Panc1 (cell line): ENCODE measurements around the gene RAI14. TPM values are rescaled to one million over a fixed set of nuclear protein-coding genes. Genes with fewer than 3 reads are reported as not detected.

Experiments used
- ATAC-seq: fragments of 200-7000 bp; cut with Tn5 transposase; 2 replicates; pipeline ENCODE4 v1.9.1; 2020; ENCODE audit warnings: mild to moderate bottlenecking, moderate library complexity
- BruUV-seq: library from RNA; stranded (reverse); fragments of 400-500 nt; replicated peaks from 2 replicates; lab custom pipeline; 2021; lab: Mats Ljungman, UMichigan
- CTCF ChIA-PET: fragments of 300-600 bp; sonication (Branson Sonifier 250); formaldehyde crosslinking; loops from one replicate; lab custom pipeline; 2022; ENCODE audit warnings: antibody characterized with exemption; lab: Charles Lee
- POLR2A ChIA-PET: fragments of 300-600 bp; sonication (Branson Sonifier 250); formaldehyde crosslinking; loops from one replicate; lab custom pipeline; 2022; ENCODE audit warnings: antibody characterized with exemption; lab: Charles Lee
- DNase-seq: peaks from one replicate; pipeline ENCODE4 v3.0.0-alpha.2; 2010; ENCODE audit warnings: low read depth, low spot score
- H3K27ac ChIP-seq: 2 replicates; pipeline ENCODE4 v1.5.1; 2011; ENCODE audit warnings: mild to moderate bottlenecking, low read length, inconsistent platforms
- H3K27me3 ChIP-seq: fragments of 200-500 bp; sonication (Bioruptor generic); 2 replicates; pipeline ENCODE4 v1.6.0; 2014; ENCODE audit warnings: low read length, inconsistent platforms; ENCODE audit not compliant: control insufficient read depth, insufficient read depth
- H3K36me3 ChIP-seq: fragments of 200-500 bp; sonication (Bioruptor generic); 2 replicates; pipeline ENCODE4 v1.5.1; 2014; ENCODE audit warnings: inconsistent platforms, mild to moderate bottlenecking, low read length, moderate library complexity; ENCODE audit not compliant: control insufficient read depth, insufficient read depth
- H3K4me1 ChIP-seq: 2 replicates; pipeline ENCODE4 v1.5.1; 2011; ENCODE audit warnings: inconsistent platforms, mild to moderate bottlenecking, low read length, moderate library complexity; ENCODE audit not compliant: control insufficient read depth, insufficient read depth
- H3K4me3 ChIP-seq, 2 experiments: 2 replicates each; pipeline ENCODE4 v1.5.1; 2011 to 2012; ENCODE audit warnings: low read depth in 2 of 2, low read length in 2 of 2, mild to moderate bottlenecking in 2 of 2, inconsistent platforms in 1 of 2, moderate library complexity in 1 of 2
- H3K9me3 ChIP-seq: fragments of 200-500 bp; sonication (Bioruptor generic); 2 replicates; pipeline ENCODE4 v1.5.1; 2014; ENCODE audit warnings: low read depth, mild to moderate bottlenecking, inconsistent platforms, low read length, moderate library complexity; ENCODE audit not compliant: control insufficient read depth, insufficient read depth
- POLR2AphosphoS5 ChIP-seq: IDR thresholded peaks from 2 replicates; pipeline ENCODE4 v1.6.1; 2012; ENCODE audit warnings: mild to moderate bottlenecking, low read depth, low read length, moderate library complexity
- SIN3A ChIP-seq: IDR thresholded peaks from 2 replicates; pipeline ENCODE4 v1.6.1; 2012; ENCODE audit warnings: low read depth, mild to moderate bottlenecking, low read length, moderate library complexity, borderline replicate concordance; ENCODE audit not compliant: insufficient read depth
- TCF7L2 ChIP-seq: IDR thresholded peaks from 2 replicates; pipeline ENCODE4 v1.6.1; 2011; ENCODE audit warnings: mild to moderate bottlenecking, low read depth, low read length, inconsistent platforms
- in situ Hi-C: cut with HindIII; loops from 2 replicates; pipeline ENCODE4 v1.10.0; 2016; ENCODE audit warnings: low sequenced_read_pairs, low pct_unique_long_range_greater_than_20kb
- intact Hi-C: fragments of 100-400 bp; cut with micrococcal nuclease; formaldehyde crosslinking; loops from one replicate; pipeline ENCODE4 v1.10.0; 2022; ENCODE audit not compliant: unreplicated experiment
- total RNA-seq: library from RNA; stranded (reverse); gene quantifications from one replicate; pipeline ENCODE4 v1.2.1, GENCODE V29; 2021; ENCODE audit not compliant: unreplicated experiment
- TF ChIP-seq, protein P1 (sequence below): fragments of 450-650 bp; IDR thresholded peaks from 2 replicates; pipeline ENCODE4 v1.5.1; 2017; ENCODE audit warnings: mild to moderate bottlenecking
- TF ChIP-seq, protein P2 (sequence below), 2 experiments: IDR thresholded peaks; 2 replicates each; pipeline ENCODE4 v1.6.1; 2011 to 2012; ENCODE audit warnings: low read depth in 2 of 2, control low read depth in 1 of 2, low read length in 1 of 2, mild to moderate bottlenecking in 1 of 2, moderate library complexity in 1 of 2; ENCODE audit not compliant: insufficient read depth in 1 of 2

Gene RAI14
- total RNA-seq, 1 experiment from 2014 or later: 18.5 TPM

- no peak for TF ChIP-seq POLR2AphosphoS5
- no peak for TF ChIP-seq SIN3A
- TF ChIP-seq, protein P1, sequence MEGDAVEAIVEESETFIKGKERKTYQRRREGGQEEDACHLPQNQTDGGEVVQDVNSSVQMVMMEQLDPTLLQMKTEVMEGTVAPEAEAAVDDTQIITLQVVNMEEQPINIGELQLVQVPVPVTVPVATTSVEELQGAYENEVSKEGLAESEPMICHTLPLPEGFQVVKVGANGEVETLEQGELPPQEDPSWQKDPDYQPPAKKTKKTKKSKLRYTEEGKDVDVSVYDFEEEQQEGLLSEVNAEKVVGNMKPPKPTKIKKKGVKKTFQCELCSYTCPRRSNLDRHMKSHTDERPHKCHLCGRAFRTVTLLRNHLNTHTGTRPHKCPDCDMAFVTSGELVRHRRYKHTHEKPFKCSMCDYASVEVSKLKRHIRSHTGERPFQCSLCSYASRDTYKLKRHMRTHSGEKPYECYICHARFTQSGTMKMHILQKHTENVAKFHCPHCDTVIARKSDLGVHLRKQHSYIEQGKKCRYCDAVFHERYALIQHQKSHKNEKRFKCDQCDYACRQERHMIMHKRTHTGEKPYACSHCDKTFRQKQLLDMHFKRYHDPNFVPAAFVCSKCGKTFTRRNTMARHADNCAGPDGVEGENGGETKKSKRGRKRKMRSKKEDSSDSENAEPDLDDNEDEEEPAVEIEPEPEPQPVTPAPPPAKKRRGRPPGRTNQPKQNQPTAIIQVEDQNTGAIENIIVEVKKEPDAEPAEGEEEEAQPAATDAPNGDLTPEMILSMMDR: no peak
- TF ChIP-seq, protein P2, sequence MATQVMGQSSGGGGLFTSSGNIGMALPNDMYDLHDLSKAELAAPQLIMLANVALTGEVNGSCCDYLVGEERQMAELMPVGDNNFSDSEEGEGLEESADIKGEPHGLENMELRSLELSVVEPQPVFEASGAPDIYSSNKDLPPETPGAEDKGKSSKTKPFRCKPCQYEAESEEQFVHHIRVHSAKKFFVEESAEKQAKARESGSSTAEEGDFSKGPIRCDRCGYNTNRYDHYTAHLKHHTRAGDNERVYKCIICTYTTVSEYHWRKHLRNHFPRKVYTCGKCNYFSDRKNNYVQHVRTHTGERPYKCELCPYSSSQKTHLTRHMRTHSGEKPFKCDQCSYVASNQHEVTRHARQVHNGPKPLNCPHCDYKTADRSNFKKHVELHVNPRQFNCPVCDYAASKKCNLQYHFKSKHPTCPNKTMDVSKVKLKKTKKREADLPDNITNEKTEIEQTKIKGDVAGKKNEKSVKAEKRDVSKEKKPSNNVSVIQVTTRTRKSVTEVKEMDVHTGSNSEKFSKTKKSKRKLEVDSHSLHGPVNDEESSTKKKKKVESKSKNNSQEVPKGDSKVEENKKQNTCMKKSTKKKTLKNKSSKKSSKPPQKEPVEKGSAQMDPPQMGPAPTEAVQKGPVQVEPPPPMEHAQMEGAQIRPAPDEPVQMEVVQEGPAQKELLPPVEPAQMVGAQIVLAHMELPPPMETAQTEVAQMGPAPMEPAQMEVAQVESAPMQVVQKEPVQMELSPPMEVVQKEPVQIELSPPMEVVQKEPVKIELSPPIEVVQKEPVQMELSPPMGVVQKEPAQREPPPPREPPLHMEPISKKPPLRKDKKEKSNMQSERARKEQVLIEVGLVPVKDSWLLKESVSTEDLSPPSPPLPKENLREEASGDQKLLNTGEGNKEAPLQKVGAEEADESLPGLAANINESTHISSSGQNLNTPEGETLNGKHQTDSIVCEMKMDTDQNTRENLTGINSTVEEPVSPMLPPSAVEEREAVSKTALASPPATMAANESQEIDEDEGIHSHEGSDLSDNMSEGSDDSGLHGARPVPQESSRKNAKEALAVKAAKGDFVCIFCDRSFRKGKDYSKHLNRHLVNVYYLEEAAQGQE (IDR thresholded peaks at IDR 0.05; ENCODE audit: insufficient read depth in 1 of 2, low read depth in 2 of 2, low read length in 1 of 2): no peak
- TF ChIP-seq TCF7L2: no peak
- Histone ChIP-seq H3K4me3 (no peak overlapping the region), H3K36me3 (no peaks in the 10 kb centered on the region), H3K9me3 (no peaks in the 10 kb centered on the region), H3K27ac (no peak overlapping the region), H3K4me1 (peaks cover 9% of the 10 kb centered on the region; the same call in 1 of the 2 replicates), H3K27me3 (no peaks in the 10 kb centered on the region)
- DNase-seq (no peak), ATAC-seq (no peak)
- POLR2A ChIA-PET: no interaction called here
- intact Hi-C loops (no loop called here), in situ Hi-C loops (no loop called here)
- CTCF ChIA-PET: interaction anchor here (0.5 kb wide), 1 partner anchor 14 kb away, joined by 3 read pairs; no protein-coding TSS in a partner anchor
- no TSS peak for BruUV-seq
Observed at GRCh38 chr5:34610546-34610945, 45.6 kb upstream of the RAI14 start.

DNA sequence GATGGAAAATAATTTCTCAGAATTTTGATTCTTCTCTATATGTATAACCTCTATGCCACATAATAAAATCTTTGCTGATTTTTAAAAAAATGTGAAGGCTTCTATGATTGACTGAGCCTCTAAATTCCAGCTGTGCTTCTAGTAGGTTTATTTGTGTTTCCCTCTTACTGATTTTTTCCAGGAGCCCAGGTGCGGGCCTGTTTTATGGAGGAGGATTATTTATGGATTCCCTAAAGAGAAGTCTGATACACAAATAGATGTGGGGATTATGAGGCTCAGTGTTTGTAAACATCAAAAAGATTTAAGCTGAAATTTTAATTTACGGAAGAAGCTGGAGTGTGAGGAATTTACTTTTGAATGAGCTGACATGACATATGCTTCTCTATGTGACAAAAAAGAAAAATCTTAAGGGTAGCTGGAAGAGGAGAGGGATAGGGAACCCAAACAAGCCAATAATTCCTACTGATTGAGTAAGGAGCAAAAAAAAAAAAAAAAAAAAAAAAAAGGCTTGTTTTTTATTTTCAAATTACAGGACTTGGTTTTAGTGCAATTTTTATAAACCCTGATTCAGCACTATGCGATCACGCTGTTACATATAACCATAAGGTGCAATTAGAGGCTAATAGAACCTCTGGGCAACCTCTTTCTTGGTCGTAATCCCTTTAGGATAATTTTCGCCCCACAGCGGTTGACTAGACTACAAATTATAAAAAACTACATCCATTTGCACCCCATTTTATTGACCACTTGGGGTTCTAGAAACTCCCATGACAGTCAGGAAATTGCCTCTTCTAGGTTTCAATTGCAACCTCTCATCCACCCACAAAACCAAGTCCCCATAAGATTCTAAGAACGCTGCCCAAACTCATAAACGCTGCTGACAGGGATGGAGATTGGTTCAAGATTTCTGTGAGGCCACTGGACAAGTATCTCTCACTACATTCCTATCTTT is 44.4 kb upstream of the RAI14 start:
- H3K27me3 ChIP-seq: no peaks in the 10 kb centered on the region
- no peaks in the 10 kb centered on the region for H3K36me3 ChIP-seq
- no TSS peak for BruUV-seq
- intact Hi-C loops (no loop called here), in situ Hi-C loops (no loop called here)
- DNase-seq (no peak), ATAC-seq (no peak)
- peaks cover 9% of the 10 kb centered on the region; the same call in 1 of the 2 replicates for H3K4me1 ChIP-seq
- TF ChIP-seq TCF7L2: no peak
- TF ChIP-seq, protein P2 (IDR thresholded peaks at IDR 0.05; ENCODE audit: insufficient read depth in 1 of 2, low read depth in 2 of 2, low read length in 1 of 2): no peak
- no peak for TF ChIP-seq SIN3A
- TF ChIP-seq POLR2AphosphoS5: no peak
- no peak overlapping the region for H3K27ac ChIP-seq
- H3K4me3 ChIP-seq: no peak overlapping the region
- ChIA-PET CTCF (no interaction called here), POLR2A (no interaction called here)
- no peaks in the 10 kb centered on the region for H3K9me3 ChIP-seq
